Ovary (tissue), 3 donors: ENCODE results near the gene PKMYT1.

Experiments
- CTCF ChIP-seq, 3 donors: fragments of 450-650 bp in 2 of 3; fragments of 200-600 bp in 1 of 3; IDR thresholded peaks; one replicate each; pipeline versions ENCODE4 v1.5.1 to v1.8.0; 2016 to 2022; ENCODE audit warnings: antibody characterized with exemption in 3 of 3, mild to moderate bottlenecking in 1 of 3
- EP300 ChIP-seq: sonication (generic); formaldehyde crosslinking; IDR thresholded peaks from one replicate; pipeline ENCODE4 v1.6.1; 2017; ENCODE audit warnings: antibody characterized with exemption
- donor health status: DM: no; HTN: no; CAD: no.

- TF ChIP-seq CTCF (IDR thresholded peaks at IDR 0.05), result no peak
- no peak for TF ChIP-seq EP300
Measured at GRCh38 chr16:3013491-3013951, 33.3 kb upstream of the PKMYT1 start.
